Left lung (tissue), 10 donors: ENCODE data around the gene CACNA2D3. TPM values are rescaled to one million over a fixed set of nuclear protein-coding genes. Genes with fewer than 3 reads are reported as not detected.

Experiments used
- ATAC-seq: fragments of 200-7000 bp; cut with Tn5 transposase; one replicate; pipeline ENCODE4 v1.9.1; 2020; ENCODE audit warnings: moderate library complexity
- DNase-seq, 4 donors: peaks; one replicate each; pipeline ENCODE4 v3.0.0-alpha.2; 2013 to 2020
- H3K27ac ChIP-seq, 2 donors: fragments of 200-600 bp; sonication (generic) in 1 of 2; one replicate each; pipeline versions ENCODE4 v1.5.0 to v1.8.0; 2020 to 2021
- H3K27me3 ChIP-seq, 2 donors: fragments of 200-600 bp; sonication (generic) in 1 of 2; one replicate each; pipeline versions ENCODE4 v1.5.0 to v1.8.0; 2020 to 2021
- H3K36me3 ChIP-seq, 2 donors: fragments of 200-600 bp; sonication (generic) in 1 of 2; one replicate each; pipeline versions ENCODE4 v1.5.0 to v1.8.0; 2020 to 2021
- H3K4me1 ChIP-seq, 2 donors: fragments of 200-600 bp; one replicate each; pipeline ENCODE4 v1.8.0; 2021
- H3K4me3 ChIP-seq, 2 donors: fragments of 200-600 bp; sonication (generic) in 1 of 2; one replicate each; pipeline versions ENCODE4 v1.5.0 to v1.8.0; 2020 to 2021; ENCODE audit warnings: mild to moderate bottlenecking in 1 of 2
- H3K9me3 ChIP-seq, 2 donors: fragments of 200-600 bp; sonication (generic) in 1 of 2; one replicate each; pipeline versions ENCODE4 v1.5.0 to v1.8.0; 2020 to 2021
- CTCF ChIP-seq, 2 donors: fragments of 200-600 bp; sonication (generic) in 1 of 2; IDR thresholded peaks; one replicate each; pipeline versions ENCODE4 v1.5.0 to v1.8.0; 2021; ENCODE audit warnings: antibody characterized with exemption in 2 of 2
- intact Hi-C, 2 donors: fragments of 100-400 bp; cut with DNase I; formaldehyde crosslinking; loops; one replicate each; pipeline versions ENCODE4 v1.11.2 to v1.14.2; 2022
- polyA plus RNA-seq, 6 donors: library from polyadenylated mRNA; unstranded; fragments of 120-200 nt; gene quantifications; one replicate each; pipeline ENCODE4 v1.2.1, GENCODE V29; 2013; ENCODE audit not compliant: insufficient read length in 6 of 6
- total RNA-seq, 2 donors: library from RNA; stranded (reverse); fragmentation: NEBNext Ultra II Directional; extraction: Animal tissue kit (Norgen Biotek cat#: 25700); gene quantifications; one replicate each; pipeline ENCODE4 v1.2.1, GENCODE V29; 2021
- donor health status: DM: no; HTN: yes; CAD: no.
- donor health status: DM: no; HTN: no; CAD: no.

CACNA2D3 gene
- total and polyA plus RNA-seq, 8 donors: 1.1 to 2.7 (median 1.5) TPM

GRCh38 chr3:54665016-54665600 lies 542.8 kb downstream of the CACNA2D3 start:
- H3K9me3 ChIP-seq: no peaks in the 10 kb centered on the region
- TF ChIP-seq CTCF (IDR thresholded peaks at IDR 0.05): no peak
- H3K27me3 ChIP-seq: no peaks in the 10 kb centered on the region
- H3K27ac ChIP-seq: no peak overlapping the region
- intact Hi-C loops: no loop called here
- H3K4me1 ChIP-seq: no peaks in the 10 kb centered on the region
- no peak for DNase-seq
- ATAC-seq: no peak
- H3K36me3 ChIP-seq: no peaks in the 10 kb centered on the region
- no peak overlapping the region for H3K4me3 ChIP-seq

- Histone ChIP-seq H3K36me3 (no peaks in the 10 kb centered on the region), H3K4me1 (no peaks in the 10 kb centered on the region), H3K27me3 (no peaks in the 10 kb centered on the region), H3K4me3 (no peak overlapping the region), H3K27ac (no peak overlapping the region), H3K9me3 (no peaks in the 10 kb centered on the region)
- ATAC-seq (no peak), DNase-seq (no peak)
- no peak for TF ChIP-seq CTCF (IDR thresholded peaks at IDR 0.05)
- intact Hi-C loops: no loop called here
These were observed 545.9 kb downstream of the CACNA2D3 start for GRCh38 chr3:54668236-54668635.

- ATAC-seq (no peak), DNase-seq (peak in 2 of 4 donors; percentile 40 to 56)
- Histone ChIP-seq H3K4me3 (no peak overlapping the region), H3K36me3 (no peaks in the 10 kb centered on the region), H3K27ac (no peak overlapping the region), H3K4me1 (no peaks in the 10 kb centered on the region), H3K9me3 (no peaks in the 10 kb centered on the region), H3K27me3 (no peaks in the 10 kb centered on the region)
- intact Hi-C loops: no loop called here
- TF ChIP-seq CTCF (IDR thresholded peaks at IDR 0.05): no peak
These were observed 548.0 kb downstream of the CACNA2D3 start for GRCh38 chr3:54670201-54671000.

- TF ChIP-seq CTCF (IDR thresholded peaks at IDR 0.05): no peak
- Histone ChIP-seq H3K9me3 (no peaks in the 10 kb centered on the region), H3K4me3 (no peak overlapping the region), H3K36me3 (no peaks in the 10 kb centered on the region), H3K4me1 (no peaks in the 10 kb centered on the region), H3K27me3 (no peaks in the 10 kb centered on the region), H3K27ac (no peak overlapping the region)
- ATAC-seq: peak; percentile 26
- DNase-seq: peak in 2 of 4 donors; percentile 48 to 49
- intact Hi-C loops: no loop called here
These were observed 549.2 kb downstream of the CACNA2D3 start for GRCh38 chr3:54671511-54671910.

- Histone ChIP-seq H3K4me1 (no peaks in the 10 kb centered on the region), H3K36me3 (no peaks in the 10 kb centered on the region), H3K27me3 (no peaks in the 10 kb centered on the region), H3K4me3 (no peak overlapping the region), H3K27ac (no peak overlapping the region), H3K9me3 (peaks cover 0 to 2% of the 10 kb centered on the region in 2 donors)
- DNase-seq: no peak
- no peak for ATAC-seq
- no peak for TF ChIP-seq CTCF (IDR thresholded peaks at IDR 0.05)
- intact Hi-C loops: no loop called here
These were observed 553.7 kb downstream of the CACNA2D3 start for GRCh38 chr3:54676087-54676486.
